GM03348 (cell line): ENCODE data around the gene IFI30.
A peak's percentile ranks its signal among the peaks of the same experiment; 100 is the strongest.

Experiments used
- DNase-seq: peaks from one replicate; pipeline ENCODE4 v3.0.0; 2012; ENCODE audit warnings: low spot score

IFI30 gene

GRCh38 chr19:18173572-18174288 lies at the start of gene IFI30:
IFI30 (plus strand) TSS chr19:18173813; CDS start chr19:18173842, 29 bp downstream.
- DNase-seq: peak; percentile 90

- no peak for DNase-seq
These were observed 49.8 kb upstream of the IFI30 start for GRCh38 chr19:18123819-18124218.

GRCh38 chr19:18126097-18126496 lies 47.5 kb upstream of the IFI30 start:
- no peak for DNase-seq

- DNase-seq: no peak
These were observed 45.6 kb upstream of the IFI30 start for GRCh38 chr19:18128044-18128443.

DNA sequence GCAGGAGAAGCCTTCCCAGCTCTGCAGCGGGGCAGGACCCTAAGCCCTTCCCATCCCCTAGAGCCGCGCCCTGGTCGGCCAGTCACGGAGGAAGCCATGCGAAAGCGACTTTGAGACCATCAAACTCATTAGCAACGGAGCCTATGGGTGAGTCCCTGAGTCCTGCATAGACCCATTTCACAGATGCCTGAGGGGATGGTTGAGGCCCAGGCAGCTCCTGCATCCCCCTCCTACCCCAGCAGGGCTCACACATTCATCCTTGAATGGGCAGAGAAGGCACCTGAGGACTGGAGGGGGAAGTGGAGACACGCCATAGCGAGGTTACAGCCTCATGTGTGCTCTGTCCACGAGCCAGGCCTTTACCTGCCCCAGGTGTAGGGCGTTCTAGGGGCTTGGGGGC lies 44.8 kb upstream of the IFI30 start:
- no peak for DNase-seq

DNA sequence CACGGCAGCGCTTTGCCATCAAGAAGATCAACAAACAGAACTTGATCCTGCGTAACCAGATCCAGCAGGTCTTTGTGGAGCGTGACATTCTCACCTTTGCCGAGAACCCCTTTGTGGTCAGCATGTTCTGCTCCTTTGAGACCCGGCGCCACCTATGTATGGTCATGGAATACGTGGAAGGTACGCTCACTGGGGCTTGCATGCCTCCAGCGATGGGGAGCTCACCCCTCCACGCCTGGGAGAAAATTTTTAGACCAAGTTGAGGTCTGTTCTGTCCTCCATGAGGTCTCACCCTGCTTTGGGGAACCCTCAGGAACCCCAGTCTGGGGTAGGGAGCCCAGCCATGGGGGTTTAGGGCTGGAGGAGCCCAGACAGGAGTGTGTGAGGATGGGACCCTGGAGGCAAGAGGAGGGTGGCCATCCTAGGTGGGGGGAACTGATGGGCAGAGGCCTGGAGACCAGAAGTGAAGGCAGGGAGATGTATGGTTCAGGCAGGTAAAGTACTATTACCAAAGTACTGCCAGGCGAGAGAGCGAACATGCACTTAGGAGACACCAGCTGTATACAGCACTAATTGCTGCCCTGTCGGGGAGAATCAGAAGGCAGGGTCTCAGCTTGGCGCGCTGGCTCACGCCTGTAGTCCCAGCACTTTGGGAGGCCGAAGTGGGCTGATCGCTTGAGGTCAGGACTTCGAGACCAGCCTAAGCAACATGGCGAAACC lies 42.9 kb upstream of the IFI30 start:
- no peak for DNase-seq

DNA sequence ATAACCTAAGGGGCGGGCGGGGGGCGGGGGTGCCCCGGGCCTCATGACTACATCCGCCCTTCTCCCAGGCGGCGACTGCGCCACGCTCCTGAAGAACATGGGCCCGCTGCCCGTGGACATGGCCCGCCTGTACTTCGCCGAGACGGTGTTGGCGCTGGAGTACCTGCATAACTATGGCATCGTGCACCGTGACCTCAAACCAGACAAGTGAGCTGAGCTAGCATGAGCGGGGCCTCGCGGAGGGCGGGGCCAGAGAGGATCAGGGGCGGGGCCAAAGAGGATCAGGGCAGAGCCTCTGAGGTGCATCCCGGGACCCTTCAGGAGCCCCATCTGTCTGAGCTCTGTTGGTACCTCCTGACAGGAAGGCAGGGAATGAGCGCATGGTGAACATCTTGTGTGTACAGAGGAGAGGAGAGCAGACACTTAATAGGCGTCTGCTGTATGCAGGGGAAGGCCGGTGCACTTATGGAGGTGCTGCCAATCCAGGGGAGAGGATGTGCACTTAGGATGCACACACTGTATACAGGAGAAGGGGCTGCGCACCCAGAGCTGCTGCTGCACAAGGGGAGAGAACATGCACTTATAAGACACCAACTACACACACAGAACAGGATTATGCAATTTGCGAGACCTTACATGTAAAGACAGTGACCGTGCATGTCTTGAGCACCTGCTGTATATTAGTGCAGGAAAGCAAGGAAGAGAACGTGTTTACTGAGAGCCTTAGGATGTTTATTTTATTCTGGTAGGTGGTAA lies 41.6 kb upstream of the IFI30 start:
- no peak for DNase-seq

DNA sequence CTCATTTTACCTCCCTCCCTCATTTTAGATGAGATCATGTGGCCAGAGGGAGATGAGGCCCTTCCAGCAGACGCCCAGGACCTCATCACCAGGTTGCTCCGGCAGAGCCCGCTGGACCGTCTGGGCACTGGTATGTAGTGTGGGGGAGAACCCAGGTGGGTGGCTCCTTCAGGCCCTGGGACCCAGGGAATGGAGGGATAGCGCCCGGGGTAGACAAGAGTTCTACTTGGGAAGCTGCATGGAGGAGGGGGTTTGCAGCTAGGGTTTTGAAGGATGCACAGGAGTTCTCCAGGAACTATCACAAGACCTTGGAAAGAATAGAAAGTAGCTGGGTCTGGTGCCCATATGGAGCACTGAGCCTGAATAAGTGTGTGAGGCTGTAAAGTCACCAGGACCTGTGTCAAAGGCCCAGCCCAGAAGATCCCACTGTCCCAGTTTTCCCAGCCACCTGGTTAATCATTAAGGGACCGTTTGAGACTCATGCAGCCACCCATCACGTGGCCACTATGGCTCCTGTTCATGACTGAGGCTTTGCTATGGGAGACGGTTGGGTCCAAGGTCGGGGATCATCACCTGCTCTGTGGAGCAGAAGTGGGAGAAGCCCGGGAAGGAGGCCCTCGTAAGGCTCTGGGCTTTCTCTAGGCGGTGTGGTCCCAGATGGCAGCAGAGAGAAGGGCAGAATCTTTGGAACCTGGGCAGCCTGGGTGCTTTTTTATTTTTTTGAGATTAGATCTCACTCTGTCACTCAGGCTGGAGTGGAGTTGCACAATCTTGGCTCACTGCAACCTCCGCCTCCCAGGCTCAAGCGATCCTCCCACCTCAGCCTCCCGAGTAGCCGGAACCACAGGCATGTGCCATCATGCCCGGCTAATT lies 37.7 kb upstream of the IFI30 start:
- no peak for DNase-seq

- DNase-seq: no peak
These were observed 36.4 kb upstream of the IFI30 start for GRCh38 chr19:18137242-18137641.

DNA sequence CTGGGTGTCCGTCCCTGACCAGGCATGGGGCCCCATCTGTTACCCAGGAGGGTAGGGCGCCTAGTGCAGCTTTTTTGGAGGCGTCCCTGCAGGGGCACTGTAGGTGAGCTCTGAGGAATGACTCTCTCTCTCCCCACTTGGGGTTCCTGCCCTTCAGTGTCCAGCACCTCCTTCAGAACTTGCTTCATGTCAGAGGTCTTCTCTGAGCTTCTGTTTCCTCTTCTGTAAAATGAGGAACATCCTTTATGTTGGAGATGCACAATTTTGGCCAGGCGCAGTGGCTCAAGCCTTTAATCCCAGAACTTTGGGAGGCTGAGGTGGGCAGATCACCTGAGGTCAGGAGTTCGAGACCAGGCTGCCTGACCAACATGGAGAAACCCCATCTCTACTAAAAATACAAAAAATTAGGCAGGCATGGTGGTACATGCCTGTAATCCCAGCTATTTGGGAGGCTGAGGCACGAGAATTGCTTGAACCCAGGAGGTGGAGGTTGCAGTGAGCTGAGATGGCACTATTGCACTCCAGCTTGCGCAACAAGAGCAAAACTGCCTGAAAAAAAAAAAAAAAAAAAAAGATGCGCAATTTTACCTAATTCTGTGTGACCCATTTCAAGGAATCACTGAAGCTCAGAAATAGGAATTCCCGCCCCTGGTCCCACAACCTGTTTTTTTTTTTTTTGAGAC lies 35.8 kb upstream of the IFI30 start:
- no peak for DNase-seq

- no peak for DNase-seq
These were observed 33.1 kb upstream of the IFI30 start for GRCh38 chr19:18140473-18140872.

GRCh38 chr19:18141031-18141430 lies 32.6 kb upstream of the IFI30 start:
- DNase-seq: no peak

GRCh38 chr19:18143902-18144301 lies 29.7 kb upstream of the IFI30 start:
- no peak for DNase-seq

DNA sequence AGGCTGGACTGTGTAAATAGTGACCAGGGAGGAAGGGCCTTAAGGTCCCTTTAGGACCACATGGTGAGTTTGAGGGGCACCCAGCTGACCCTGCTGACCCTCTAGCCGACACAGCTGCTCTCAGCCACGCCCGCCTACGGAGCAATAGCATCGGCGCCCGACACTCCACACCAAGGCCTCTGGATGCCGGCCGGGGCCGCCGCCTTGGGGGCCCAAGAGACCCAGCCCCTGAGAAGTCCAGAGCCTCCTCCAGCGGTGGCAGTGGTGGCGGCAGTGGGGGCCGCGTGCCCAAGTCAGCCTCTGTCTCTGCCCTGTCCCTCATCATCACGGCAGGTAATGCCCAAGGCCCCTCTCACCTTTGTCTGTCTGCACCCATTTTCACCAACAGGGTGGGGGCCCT lies 29.3 kb upstream of the IFI30 start:
- DNase-seq: no peak

DNA sequence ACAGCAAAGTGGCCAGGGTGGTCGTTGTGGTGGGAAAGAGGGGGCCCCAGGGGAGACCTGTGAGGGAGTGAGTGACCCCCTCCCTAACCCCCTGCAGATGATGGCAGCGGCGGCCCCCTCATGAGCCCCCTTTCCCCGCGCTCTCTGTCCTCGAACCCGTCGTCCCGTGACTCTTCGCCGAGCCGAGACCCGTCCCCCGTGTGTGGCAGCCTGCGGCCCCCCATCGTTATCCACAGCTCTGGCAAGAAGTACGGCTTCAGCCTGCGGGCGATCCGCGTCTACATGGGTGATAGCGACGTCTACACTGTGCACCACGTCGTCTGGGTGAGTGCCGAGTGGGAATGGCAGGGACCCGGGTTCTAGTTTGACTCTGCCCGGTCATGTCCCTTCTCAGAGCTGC lies 28.7 kb upstream of the IFI30 start:
- DNase-seq: no peak

DNA sequence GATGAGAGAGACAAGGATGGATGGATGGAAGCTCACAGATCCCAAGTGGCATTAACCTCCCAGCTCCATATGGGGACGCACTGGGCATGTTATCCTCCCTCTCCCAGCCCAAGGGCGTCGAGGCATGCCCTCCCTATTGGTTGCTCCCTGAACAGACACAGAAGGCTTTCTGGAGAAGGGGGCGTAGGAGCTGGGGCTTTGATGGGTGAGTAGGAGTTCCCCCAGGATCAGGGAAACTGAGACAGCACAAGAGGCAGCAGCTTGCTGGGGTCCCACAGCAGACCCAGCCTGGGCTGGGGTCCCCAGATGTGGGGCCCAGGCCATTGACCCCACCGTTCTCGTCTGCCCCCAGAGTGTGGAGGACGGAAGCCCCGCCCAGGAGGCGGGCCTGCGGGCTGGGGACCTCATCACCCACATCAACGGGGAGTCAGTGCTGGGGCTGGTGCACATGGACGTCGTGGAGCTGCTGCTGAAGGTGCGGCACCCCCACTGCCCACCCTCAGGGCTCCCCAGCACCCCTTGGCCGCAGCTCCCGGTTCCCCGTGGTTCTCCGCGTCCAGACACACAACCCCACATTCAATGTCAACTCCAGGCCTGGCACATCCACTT lies 28.1 kb upstream of the IFI30 start:
- DNase-seq: no peak

GRCh38 chr19:18147396-18147795 lies 26.2 kb upstream of the IFI30 start:
- no peak for DNase-seq

DNA sequence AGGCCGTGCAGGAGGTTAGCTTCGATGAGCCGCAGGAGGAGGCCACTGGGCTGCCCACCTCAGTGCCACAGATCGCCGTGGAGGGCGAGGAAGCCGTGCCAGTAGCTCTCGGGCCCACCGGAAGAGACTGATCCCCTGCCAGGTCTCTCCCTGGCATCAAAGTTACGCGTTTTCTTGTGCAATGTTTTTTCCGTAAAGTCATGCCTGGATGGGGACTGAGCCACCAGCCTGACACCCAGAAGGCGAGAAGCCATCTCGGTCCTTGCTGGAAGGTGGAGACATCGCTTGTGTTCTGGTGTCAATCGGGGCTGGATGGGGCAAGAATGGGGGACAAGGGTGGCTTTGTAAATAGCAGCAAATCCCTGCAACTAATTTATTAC lies 24.0 kb upstream of the IFI30 start:
- DNase-seq: no peak

- no peak for DNase-seq
These were observed 22.6 kb upstream of the IFI30 start for GRCh38 chr19:18150776-18151624.

GRCh38 chr19:18152442-18152816 lies 21.2 kb upstream of the IFI30 start:
- peak; percentile 96 for DNase-seq
